ENCODE results near the gene FCAR. TPM values are rescaled to one million over a fixed set of nuclear protein-coding genes. Genes with fewer than 3 reads are reported as not detected.
"Not testable (repeated sequence)": the region's sequence is repeated elsewhere in the genome, so short reads cannot be mapped to it uniquely, and the experiment has no call there.

The FCAR gene
- total RNA-seq, 1 donor: not detected

GRCh38 chr19:54918499-54918898, 44.5 kb downstream of the FCAR start:
- no peak for DNase-seq (ENCODE audit: insufficient read length, low spot score, missing footprints)
- Histone ChIP-seq H3K9me3 (ENCODE audit: low read depth, low read length) (no peaks in the 10 kb centered on the region), H3K4me1 (ENCODE audit: insufficient read depth, low read length) (no peaks in the 10 kb centered on the region), H2AFZ (ENCODE audit: low read length) (no peak overlapping the region), H3K4me2 (ENCODE audit: insufficient read depth, low read length) (no peak overlapping the region), H3K4me3 (ENCODE audit: insufficient read depth, low read length) (no peak overlapping the region), H3K27me3 (ENCODE audit: insufficient read depth, low read length) (no peaks in the 10 kb centered on the region), H3K79me2 (ENCODE audit: insufficient read depth, low read length) (no peaks in the 10 kb centered on the region), H4K20me1 (ENCODE audit: insufficient read depth, low read length) (no peaks in the 10 kb centered on the region), H3K27ac (ENCODE audit: low read depth, low read length) (no peak overlapping the region), H3K36me3 (ENCODE audit: insufficient read depth, low read length) (no peaks in the 10 kb centered on the region)
- no peak for TF ChIP-seq CTCF (IDR thresholded peaks at IDR 0.05; ENCODE audit: extremely low read depth, low read depth, low read length)

GRCh38 chr19:54919646-54920563, 45.9 kb downstream of the FCAR start:
- H2AFZ ChIP-seq (ENCODE audit: low read length); DNase-seq (ENCODE audit: insufficient read length, low spot score, missing footprints); H3K4me1 ChIP-seq (ENCODE audit: insufficient read depth, low read length); H3K9me3 ChIP-seq (ENCODE audit: low read depth, low read length); H3K36me3 ChIP-seq (ENCODE audit: insufficient read depth, low read length); H3K27me3 ChIP-seq (ENCODE audit: insufficient read depth, low read length); H3K4me2 ChIP-seq (ENCODE audit: insufficient read depth, low read length); H3K79me2 ChIP-seq (ENCODE audit: insufficient read depth, low read length); H3K4me3 ChIP-seq (ENCODE audit: insufficient read depth, low read length); H3K27ac ChIP-seq (ENCODE audit: low read depth, low read length); H4K20me1 ChIP-seq (ENCODE audit: insufficient read depth, low read length): not testable (repeated sequence)
- TF ChIP-seq CTCF (IDR thresholded peaks at IDR 0.05; ENCODE audit: extremely low read depth, low read depth, low read length): peak; percentile 11

- TF ChIP-seq CTCF (IDR thresholded peaks at IDR 0.05; ENCODE audit: extremely low read depth, low read depth, low read length): no peak
- no peak for DNase-seq (ENCODE audit: insufficient read length, low spot score, missing footprints)
- Histone ChIP-seq H2AFZ (ENCODE audit: low read length) (no peak overlapping the region), H3K4me3 (ENCODE audit: insufficient read depth, low read length) (no peak overlapping the region), H3K79me2 (ENCODE audit: insufficient read depth, low read length) (no peaks in the 10 kb centered on the region), H3K4me1 (ENCODE audit: insufficient read depth, low read length) (no peaks in the 10 kb centered on the region), H3K4me2 (ENCODE audit: insufficient read depth, low read length) (no peak overlapping the region), H3K9me3 (ENCODE audit: low read depth, low read length) (no peaks in the 10 kb centered on the region), H3K27ac (ENCODE audit: low read depth, low read length) (no peak overlapping the region), H3K36me3 (ENCODE audit: insufficient read depth, low read length) (no peaks in the 10 kb centered on the region), H4K20me1 (ENCODE audit: insufficient read depth, low read length) (no peaks in the 10 kb centered on the region), H3K27me3 (ENCODE audit: insufficient read depth, low read length) (no peaks in the 10 kb centered on the region)
Measured at GRCh38 chr19:54921082-54921481, 47.0 kb downstream of the FCAR start.

- Histone ChIP-seq H3K79me2 (ENCODE audit: insufficient read depth, low read length) (no peaks in the 10 kb centered on the region), H3K36me3 (ENCODE audit: insufficient read depth, low read length) (no peaks in the 10 kb centered on the region), H3K27ac (ENCODE audit: low read depth, low read length) (no peak overlapping the region), H3K4me2 (ENCODE audit: insufficient read depth, low read length) (no peak overlapping the region), H3K4me3 (ENCODE audit: insufficient read depth, low read length) (no peak overlapping the region), H2AFZ (ENCODE audit: low read length) (no peak overlapping the region), H3K27me3 (ENCODE audit: insufficient read depth, low read length) (no peaks in the 10 kb centered on the region), H4K20me1 (ENCODE audit: insufficient read depth, low read length) (no peaks in the 10 kb centered on the region), H3K9me3 (ENCODE audit: low read depth, low read length) (peaks cover 3% of the 10 kb centered on the region), H3K4me1 (ENCODE audit: insufficient read depth, low read length) (no peaks in the 10 kb centered on the region)
- TF ChIP-seq CTCF (IDR thresholded peaks at IDR 0.05; ENCODE audit: extremely low read depth, low read depth, low read length): no peak
- DNase-seq (ENCODE audit: insufficient read length, low spot score, missing footprints): peak; percentile 61
Measured at GRCh38 chr19:54923276-54923675, 49.2 kb downstream of the FCAR start.
